ENCODE data around the gene REXO1.
"Not testable (repeated sequence)": the region's sequence is repeated elsewhere in the genome, so short reads cannot be mapped to it uniquely, and the experiment has no call there.

REXO1 gene, protein sequence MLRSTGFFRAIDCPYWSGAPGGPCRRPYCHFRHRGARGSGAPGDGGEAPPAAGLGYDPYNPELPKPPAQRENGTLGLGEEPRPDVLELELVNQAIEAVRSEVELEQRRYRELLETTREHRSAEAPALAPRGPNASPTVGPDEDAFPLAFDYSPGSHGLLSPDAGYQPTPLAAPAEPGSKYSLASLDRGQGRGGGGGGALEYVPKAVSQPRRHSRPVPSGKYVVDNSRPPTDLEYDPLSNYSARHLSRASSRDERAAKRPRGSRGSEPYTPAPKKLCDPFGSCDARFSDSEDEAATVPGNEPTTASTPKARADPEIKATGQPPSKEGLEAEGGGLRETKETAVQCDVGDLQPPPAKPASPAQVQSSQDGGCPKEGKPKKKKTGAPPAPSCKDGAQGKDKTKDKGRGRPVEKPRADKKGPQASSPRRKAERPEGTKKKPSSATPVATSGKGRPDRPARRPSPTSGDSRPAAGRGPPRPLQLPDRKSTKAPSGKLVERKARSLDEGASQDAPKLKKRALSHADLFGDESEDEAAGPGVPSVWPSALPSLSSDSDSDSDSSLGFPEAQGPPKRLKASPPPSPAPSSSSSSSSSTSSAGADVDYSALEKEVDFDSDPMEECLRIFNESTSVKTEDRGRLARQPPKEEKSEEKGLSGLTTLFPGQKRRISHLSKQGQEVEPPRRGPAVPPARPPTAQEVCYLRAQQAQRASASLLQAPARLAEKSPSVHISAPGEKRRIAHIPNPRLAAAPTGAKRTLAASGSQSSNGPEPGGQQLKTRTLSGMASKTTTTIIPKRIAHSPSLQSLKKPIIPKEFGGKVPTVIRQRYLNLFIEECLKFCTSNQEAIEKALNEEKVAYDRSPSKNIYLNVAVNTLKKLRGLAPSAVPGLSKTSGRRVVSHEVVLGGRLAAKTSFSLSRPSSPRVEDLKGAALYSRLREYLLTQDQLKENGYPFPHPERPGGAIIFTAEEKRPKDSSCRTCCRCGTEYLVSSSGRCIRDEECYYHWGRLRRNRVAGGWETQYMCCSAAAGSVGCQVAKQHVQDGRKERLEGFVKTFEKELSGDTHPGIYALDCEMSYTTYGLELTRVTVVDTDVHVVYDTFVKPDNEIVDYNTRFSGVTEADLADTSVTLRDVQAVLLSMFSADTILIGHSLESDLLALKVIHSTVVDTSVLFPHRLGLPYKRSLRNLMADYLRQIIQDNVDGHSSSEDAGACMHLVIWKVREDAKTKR

DNA sequence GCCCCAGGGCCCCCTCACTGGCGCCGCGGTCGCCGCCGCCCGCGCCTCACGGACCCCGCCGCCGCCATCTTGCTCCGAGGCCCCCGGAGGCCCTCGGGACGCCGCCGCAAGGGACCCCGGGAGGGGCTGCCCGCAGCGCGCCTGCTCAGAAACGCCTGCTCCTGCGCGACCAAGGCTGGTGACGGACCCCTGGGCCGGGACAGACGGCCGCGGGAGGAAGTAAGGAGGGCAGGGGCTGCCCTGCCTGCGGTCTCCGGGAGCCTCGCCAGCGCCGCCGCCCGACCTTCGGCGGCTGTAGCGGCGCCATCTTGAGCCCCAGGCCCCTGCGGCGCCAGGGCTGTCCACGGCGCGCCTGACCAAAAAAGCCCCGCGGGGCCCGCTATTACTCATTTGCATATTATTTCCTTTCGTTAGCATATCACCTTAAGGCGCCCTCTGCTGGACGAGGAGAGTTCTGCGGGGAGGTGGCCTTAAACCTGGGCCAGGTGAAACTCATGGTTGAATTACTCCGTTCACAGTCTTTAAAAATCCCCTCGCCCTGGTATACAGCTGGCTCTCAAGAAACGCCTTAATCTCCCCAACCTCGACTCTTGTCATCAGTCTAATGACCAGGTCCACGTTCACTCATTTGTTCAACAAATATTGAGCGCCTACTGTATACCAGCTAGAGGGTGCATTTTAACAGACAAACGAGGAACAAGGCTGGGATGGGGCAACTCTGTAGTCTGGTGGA is at the start of gene REXO1:
Gene REXO1 (minus strand): TSS at position 85 of the 733 bp plus-strand sequence. CDS start 125 bp downstream, outside the sequence.
- Histone ChIP-seq H3K9ac (ENCODE audit: low read depth, low read length) (peak within 1 kb of the TSS; percentile 98), H3K36me3 (ENCODE audit: control insufficient read depth, insufficient read depth, low read length) (no peaks in the 10 kb centered on the region), H3K9me3 (ENCODE audit: control insufficient read depth, insufficient read depth, low read length) (no peaks in the 10 kb centered on the region), H3K4me1 (ENCODE audit: control insufficient read depth, insufficient read depth, low read length) (no peaks in the 10 kb centered on the region), H3K4me3 (ENCODE audit: low read depth, low read length) (peak within 1 kb of the TSS; percentile 91), H3K27me3 (ENCODE audit: control insufficient read depth, insufficient read depth, low read length) (no peaks in the 10 kb centered on the region)

DNA sequence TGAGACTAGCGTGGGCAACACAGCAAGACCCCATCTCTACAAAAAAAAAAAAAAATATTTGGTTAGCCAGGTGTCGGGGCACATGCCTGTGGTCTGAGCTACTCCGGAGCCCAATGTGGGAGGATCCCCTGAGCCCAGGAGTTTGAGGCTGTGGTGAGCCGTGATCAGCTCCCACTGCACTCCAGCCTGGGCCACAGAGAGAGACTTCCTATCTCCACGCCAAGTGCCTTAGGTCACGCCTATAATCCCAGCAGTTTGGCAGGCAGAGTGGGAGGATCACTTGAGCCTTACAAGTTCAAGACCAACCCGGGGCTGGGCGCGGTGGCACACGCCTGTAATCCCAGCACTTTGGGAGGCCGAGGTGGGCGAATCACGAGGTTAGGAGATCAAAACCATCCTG is 48.2 kb upstream of the REXO1 start:
- H3K4me3 ChIP-seq (ENCODE audit: low read depth, low read length), result no peak overlapping the region
- H3K4me1 ChIP-seq (ENCODE audit: control insufficient read depth, insufficient read depth, low read length), result no peaks in the 10 kb centered on the region
- H3K27me3 ChIP-seq (ENCODE audit: control insufficient read depth, insufficient read depth, low read length), result no peaks in the 10 kb centered on the region
- H3K9me3 ChIP-seq (ENCODE audit: control insufficient read depth, insufficient read depth, low read length), result no peaks in the 10 kb centered on the region
- H3K9ac ChIP-seq (ENCODE audit: low read depth, low read length), result no peak overlapping the region
- H3K36me3 ChIP-seq (ENCODE audit: control insufficient read depth, insufficient read depth, low read length), result no peaks in the 10 kb centered on the region

DNA sequence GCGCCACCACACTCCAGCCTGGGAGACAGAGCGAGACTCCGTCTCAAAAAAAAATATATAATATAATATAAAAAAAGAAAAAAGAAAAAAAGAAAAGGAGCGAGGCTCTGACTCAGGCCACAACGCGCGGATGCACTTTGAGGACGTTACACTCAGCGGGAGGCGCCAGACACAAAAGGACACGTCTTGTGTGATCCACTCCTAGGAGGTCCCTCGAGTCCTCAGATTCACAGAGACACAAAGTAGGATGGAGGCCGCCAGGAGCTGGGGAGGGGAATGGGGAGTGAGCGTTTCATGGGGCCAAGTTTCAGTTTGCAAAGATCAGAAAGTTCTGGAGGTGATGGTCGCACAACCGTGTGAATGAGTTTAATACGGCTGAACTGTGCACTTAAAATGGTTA is 45.5 kb upstream of the REXO1 start:
- Histone ChIP-seq H3K4me1 (ENCODE audit: control insufficient read depth, insufficient read depth, low read length) (no peaks in the 10 kb centered on the region), H3K9ac (ENCODE audit: low read depth, low read length) (no peak overlapping the region), H3K4me3 (ENCODE audit: low read depth, low read length) (no peak overlapping the region)

DNA sequence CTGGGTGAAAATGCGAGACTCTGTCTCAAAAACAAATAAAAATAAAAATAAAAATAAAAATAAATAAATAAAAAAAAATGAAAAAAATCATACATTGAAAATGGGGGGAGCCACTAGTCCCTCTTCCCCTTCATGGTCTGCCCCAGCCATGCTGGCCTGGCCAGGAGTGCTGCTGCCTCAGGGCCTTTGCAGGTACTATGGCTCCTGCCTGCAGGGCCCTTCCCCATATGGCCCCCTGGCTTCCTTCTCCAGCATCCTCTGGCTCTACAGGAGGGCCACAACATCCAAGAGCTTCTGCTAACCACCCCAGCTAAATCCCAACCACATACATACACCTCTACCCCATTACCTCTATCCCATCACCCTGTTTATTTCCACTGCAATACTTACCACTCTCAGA is 41.6 kb upstream of the REXO1 start:
- Histone ChIP-seq H3K9ac (ENCODE audit: low read depth, low read length) (no peak overlapping the region), H3K36me3 (ENCODE audit: control insufficient read depth, insufficient read depth, low read length) (no peaks in the 10 kb centered on the region), H3K9me3 (ENCODE audit: control insufficient read depth, insufficient read depth, low read length) (no peaks in the 10 kb centered on the region), H3K4me1 (ENCODE audit: control insufficient read depth, insufficient read depth, low read length) (no peaks in the 10 kb centered on the region), H3K27me3 (ENCODE audit: control insufficient read depth, insufficient read depth, low read length) (no peaks in the 10 kb centered on the region), H3K4me3 (ENCODE audit: low read depth, low read length) (no peak overlapping the region)

More for the DNA sequence above, 45.5 kb upstream of the REXO1 start:
- Histone ChIP-seq H3K27me3 (ENCODE audit: control insufficient read depth, insufficient read depth, low read length) (no peaks in the 10 kb centered on the region), H3K9me3 (ENCODE audit: control insufficient read depth, insufficient read depth, low read length) (no peaks in the 10 kb centered on the region), H3K36me3 (ENCODE audit: control insufficient read depth, insufficient read depth, low read length) (no peaks in the 10 kb centered on the region)

DNA sequence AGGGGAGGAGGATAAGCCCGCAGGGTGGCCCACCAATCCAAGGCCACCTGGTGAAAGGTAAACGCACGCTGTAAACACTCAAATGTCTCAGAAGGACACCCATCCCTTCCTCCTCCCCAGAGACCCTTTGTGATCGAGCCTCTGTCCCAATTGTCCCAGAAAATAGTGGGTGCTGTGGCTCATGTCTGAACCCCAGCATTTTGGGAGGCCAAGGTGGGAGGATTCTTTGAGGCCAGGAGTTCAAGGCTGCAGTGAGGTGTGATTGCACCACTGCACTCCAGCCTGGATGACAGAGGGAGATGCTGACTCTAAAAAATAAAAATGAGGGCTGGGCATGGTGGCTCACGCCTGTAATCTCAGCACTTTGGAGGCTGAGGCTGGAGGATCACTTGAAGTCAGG is 40.1 kb upstream of the REXO1 start:
- H3K4me3 ChIP-seq (ENCODE audit: low read depth, low read length), result no peak overlapping the region
- peaks cover 7% of the 10 kb centered on the region for H3K4me1 ChIP-seq (ENCODE audit: control insufficient read depth, insufficient read depth, low read length)
- no peak overlapping the region for H3K9ac ChIP-seq (ENCODE audit: low read depth, low read length)
- H3K9me3 ChIP-seq (ENCODE audit: control insufficient read depth, insufficient read depth, low read length), result no peaks in the 10 kb centered on the region
- H3K36me3 ChIP-seq (ENCODE audit: control insufficient read depth, insufficient read depth, low read length), result no peaks in the 10 kb centered on the region
- H3K27me3 ChIP-seq (ENCODE audit: control insufficient read depth, insufficient read depth, low read length), result no peaks in the 10 kb centered on the region

DNA sequence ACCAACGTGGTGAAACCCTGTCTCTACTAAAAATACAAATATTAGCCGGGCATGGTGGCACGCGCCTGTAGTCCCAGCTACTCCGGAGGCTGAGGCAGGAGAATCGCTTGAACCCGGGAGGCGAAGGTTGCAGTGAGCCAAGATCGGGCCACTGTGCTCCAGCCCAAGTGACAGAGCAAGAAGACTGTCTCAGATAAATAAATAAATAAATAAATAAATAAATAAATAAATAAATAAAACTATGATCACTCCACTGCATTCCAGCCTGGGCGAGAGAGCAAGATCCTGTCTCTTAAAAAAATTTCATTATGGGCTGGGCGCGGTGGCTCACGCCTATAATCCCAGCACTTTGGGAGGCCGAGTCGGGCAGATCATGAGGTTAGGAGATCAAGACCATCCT is 38.1 kb upstream of the REXO1 start:
- H3K4me1 ChIP-seq (ENCODE audit: control insufficient read depth, insufficient read depth, low read length), result peaks cover 13% of the 10 kb centered on the region
- H3K27me3 ChIP-seq (ENCODE audit: control insufficient read depth, insufficient read depth, low read length); H3K36me3 ChIP-seq (ENCODE audit: control insufficient read depth, insufficient read depth, low read length); H3K9me3 ChIP-seq (ENCODE audit: control insufficient read depth, insufficient read depth, low read length); H3K9ac ChIP-seq (ENCODE audit: low read depth, low read length); H3K4me3 ChIP-seq (ENCODE audit: low read depth, low read length): not testable (repeated sequence)

DNA sequence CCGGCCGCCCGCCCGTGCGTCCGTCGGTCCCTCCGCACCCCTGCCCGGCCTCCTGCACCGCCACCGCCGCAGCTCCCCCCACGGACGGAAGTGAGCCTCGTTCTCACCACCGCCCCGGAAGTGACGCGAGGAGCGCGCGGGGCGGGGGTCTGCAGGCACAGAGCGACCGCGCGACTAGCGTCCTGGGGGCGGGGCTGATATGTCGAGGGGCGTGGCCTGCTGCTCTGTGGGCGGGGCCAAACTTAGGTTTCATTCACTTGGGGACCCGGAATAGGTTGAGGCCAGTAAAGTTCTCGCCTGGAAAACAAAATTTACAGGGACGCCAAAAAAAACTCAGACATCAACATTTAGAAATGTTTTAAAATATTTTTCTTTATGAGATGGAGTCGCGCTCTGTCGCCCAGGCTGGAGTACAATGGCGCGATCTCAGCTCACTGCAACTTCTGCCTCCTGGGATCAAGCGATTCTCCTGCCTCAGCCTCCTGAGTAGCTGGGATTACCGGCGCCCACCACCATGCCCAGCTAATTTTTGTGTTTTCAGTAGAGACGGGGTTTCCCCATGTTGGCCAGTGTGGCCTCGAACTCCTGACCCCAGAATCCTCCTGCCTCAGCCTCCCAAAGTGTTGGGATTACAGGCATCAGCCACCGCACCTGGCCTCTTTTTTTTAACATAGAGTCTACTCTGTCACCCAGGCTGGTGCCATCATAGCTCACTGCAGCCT is 37.3 kb upstream of the REXO1 start, which contains the start of gene ABHD17A:
Gene ABHD17A (minus strand): TSS at position 99 of the 722 bp plus-strand sequence. CDS start 3,930 bp downstream, outside the sequence.
- Histone ChIP-seq H3K4me3 (ENCODE audit: low read depth, low read length) (peak within 1 kb of the TSS; percentile 79), H3K4me1 (ENCODE audit: control insufficient read depth, insufficient read depth, low read length) (peaks cover 13% of the 10 kb centered on the region), H3K9ac (ENCODE audit: low read depth, low read length) (peak within 1 kb of the TSS; percentile 70)
- H3K27me3 ChIP-seq (ENCODE audit: control insufficient read depth, insufficient read depth, low read length); H3K9me3 ChIP-seq (ENCODE audit: control insufficient read depth, insufficient read depth, low read length); H3K36me3 ChIP-seq (ENCODE audit: control insufficient read depth, insufficient read depth, low read length): not testable (repeated sequence)

DNA sequence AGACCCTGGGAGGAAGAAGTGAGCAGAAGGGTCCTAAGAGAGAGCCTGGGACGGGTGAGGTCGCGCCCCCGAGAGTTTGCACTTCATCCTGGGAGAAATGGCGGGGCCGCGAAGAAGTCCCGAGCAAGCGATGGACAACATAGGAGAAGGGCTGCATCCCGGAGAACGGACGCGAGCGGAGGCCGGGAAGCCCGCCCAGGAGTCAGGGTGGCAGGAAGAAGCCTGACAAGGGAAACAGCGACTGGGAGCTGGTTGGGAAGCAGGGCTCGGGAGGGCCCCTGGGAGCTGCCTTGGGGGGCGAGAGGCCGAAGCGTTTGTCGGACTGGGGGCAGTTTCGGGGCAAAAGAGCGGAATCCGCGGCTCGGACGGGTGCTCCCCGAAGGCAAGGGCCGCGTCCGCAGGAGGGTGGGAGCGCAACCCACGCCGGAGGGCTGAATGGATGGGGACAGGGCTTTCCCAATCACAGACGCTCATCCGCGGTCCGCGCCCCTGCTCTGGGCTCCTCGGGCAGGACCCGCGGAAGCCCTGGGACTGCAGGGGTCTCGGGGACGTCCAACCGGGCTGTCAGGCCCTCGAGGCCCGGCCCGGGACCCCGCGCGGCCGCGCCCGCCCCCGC is 36.5 kb upstream of the REXO1 start:
- Histone ChIP-seq H3K36me3 (ENCODE audit: control insufficient read depth, insufficient read depth, low read length) (peaks cover 3% of the 10 kb centered on the region), H3K27me3 (ENCODE audit: control insufficient read depth, insufficient read depth, low read length) (no peaks in the 10 kb centered on the region), H3K9me3 (ENCODE audit: control insufficient read depth, insufficient read depth, low read length) (no peaks in the 10 kb centered on the region), H3K4me1 (ENCODE audit: control insufficient read depth, insufficient read depth, low read length) (peaks cover 13% of the 10 kb centered on the region), H3K9ac (ENCODE audit: low read depth, low read length) (peak overlapping the region; percentile 70), H3K4me3 (ENCODE audit: low read depth, low read length) (peak overlapping the region; percentile 79)

DNA sequence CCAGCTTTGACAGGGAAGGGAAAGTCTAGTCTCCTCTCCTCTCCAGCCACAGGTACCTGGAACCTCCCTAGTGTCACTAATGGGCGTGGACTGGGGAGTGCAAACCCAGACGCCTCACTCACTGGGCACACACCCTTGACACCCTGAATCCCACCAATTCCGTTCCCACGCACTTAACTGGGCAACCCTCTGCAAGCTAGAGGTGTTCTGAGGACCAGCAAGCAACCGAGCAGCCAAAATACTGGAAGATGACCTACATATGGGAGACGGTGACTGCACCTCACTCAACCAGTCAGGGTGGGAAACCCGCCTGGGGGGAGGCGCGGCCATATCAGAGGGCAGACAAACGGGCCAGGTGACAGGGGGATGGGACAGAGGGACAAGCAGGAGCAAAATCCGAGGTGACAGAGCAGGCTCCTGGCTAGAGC is 36.0 kb upstream of the REXO1 start:
- Histone ChIP-seq H3K9me3 (ENCODE audit: control insufficient read depth, insufficient read depth, low read length) (no peaks in the 10 kb centered on the region), H3K9ac (ENCODE audit: low read depth, low read length) (peak overlapping the region; percentile 70), H3K36me3 (ENCODE audit: control insufficient read depth, insufficient read depth, low read length) (peaks cover 3% of the 10 kb centered on the region), H3K4me3 (ENCODE audit: low read depth, low read length) (peak overlapping the region; percentile 79), H3K27me3 (ENCODE audit: control insufficient read depth, insufficient read depth, low read length) (no peaks in the 10 kb centered on the region), H3K4me1 (ENCODE audit: control insufficient read depth, insufficient read depth, low read length) (peaks cover 13% of the 10 kb centered on the region)

DNA sequence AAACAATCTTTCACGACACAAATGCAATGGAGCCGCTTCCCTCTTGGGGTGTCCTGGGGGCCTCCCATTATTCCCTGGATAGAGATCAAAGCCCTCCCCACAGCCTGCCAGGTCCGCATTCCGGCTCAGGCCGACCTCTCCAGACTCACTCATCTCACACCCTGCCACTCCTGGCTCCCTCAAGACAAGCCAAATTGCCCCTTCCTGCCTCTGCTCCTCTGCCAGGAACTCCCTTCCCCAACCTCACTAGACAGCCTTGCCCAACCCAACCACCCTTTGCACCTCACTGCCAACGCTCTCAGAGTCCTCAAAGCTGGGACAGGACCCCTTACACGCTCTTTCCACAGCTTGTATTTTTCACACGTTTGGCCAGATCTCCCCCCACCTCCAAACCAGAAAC is 35.5 kb upstream of the REXO1 start:
- H3K27me3 ChIP-seq (ENCODE audit: control insufficient read depth, insufficient read depth, low read length), result no peaks in the 10 kb centered on the region
- no peak overlapping the region for H3K4me3 ChIP-seq (ENCODE audit: low read depth, low read length)
- peaks cover 13% of the 10 kb centered on the region for H3K4me1 ChIP-seq (ENCODE audit: control insufficient read depth, insufficient read depth, low read length)
- no peaks in the 10 kb centered on the region for H3K9me3 ChIP-seq (ENCODE audit: control insufficient read depth, insufficient read depth, low read length)
- no peak overlapping the region for H3K9ac ChIP-seq (ENCODE audit: low read depth, low read length)
- H3K36me3 ChIP-seq (ENCODE audit: control insufficient read depth, insufficient read depth, low read length), result peaks cover 3% of the 10 kb centered on the region
